H9 (cell line): ENCODE results near the gene ELL3. TPM values are rescaled to one million over a fixed set of nuclear protein-coding genes. Genes with fewer than 3 reads are reported as not detected.

ENCODE experiments used
- DNase-seq: peaks from one replicate; pipeline ENCODE4 v3.0.0-alpha.2; 2017
- H2AFZ ChIP-seq: one replicate; pipeline ENCODE4 v1.6.1; 2013; ENCODE audit warnings: mild to moderate bottlenecking, low read length, control low read depth, moderate library complexity
- H2AK5ac ChIP-seq: 2 replicates; pipeline ENCODE4 v1.6.1; 2013; ENCODE audit warnings: low read length, control low read depth, mixed read lengths; ENCODE audit not compliant: insufficient read length
- H2BK120ac ChIP-seq: one replicate; pipeline ENCODE4 v1.6.1; 2013; ENCODE audit warnings: low read depth, mild to moderate bottlenecking, low read length, control low read depth, inconsistent platforms; ENCODE audit not compliant: poor library complexity, severe bottlenecking
- H2BK12ac ChIP-seq: 2 replicates; pipeline ENCODE4 v1.6.1; 2013; ENCODE audit warnings: low read length, control low read depth, mixed read lengths, low read depth; ENCODE audit not compliant: insufficient read length
- H2BK15ac ChIP-seq: 2 replicates; pipeline ENCODE4 v1.6.1; 2013; ENCODE audit warnings: low read depth, low read length, control low read depth
- H2BK20ac ChIP-seq: one replicate; pipeline ENCODE4 v1.6.1; 2013; ENCODE audit warnings: low read depth, mild to moderate bottlenecking, low read length, control low read depth, inconsistent platforms; ENCODE audit not compliant: poor library complexity, severe bottlenecking
- H2BK5ac ChIP-seq: 2 replicates; pipeline ENCODE4 v1.6.1; 2013; ENCODE audit warnings: low read length, control low read depth, mixed read lengths; ENCODE audit not compliant: insufficient read length
- H3K14ac ChIP-seq: 2 replicates; pipeline ENCODE4 v1.6.1; 2013; ENCODE audit warnings: low read length, control low read depth; ENCODE audit not compliant: insufficient read depth
- H3K18ac ChIP-seq: 2 replicates; pipeline ENCODE4 v1.6.1; 2013; ENCODE audit warnings: low read depth, mild to moderate bottlenecking, mixed read lengths, low read length, control low read depth; ENCODE audit not compliant: insufficient read length
- H3K23ac ChIP-seq: 2 replicates; pipeline ENCODE4 v1.6.1; 2013; ENCODE audit warnings: low read length, control low read depth, mixed read lengths, low read depth; ENCODE audit not compliant: insufficient read length
- H3K23me2 ChIP-seq: 2 replicates; pipeline ENCODE4 v1.6.1; 2013; ENCODE audit warnings: low read depth, mild to moderate bottlenecking, mixed read lengths, low read length, control low read depth; ENCODE audit not compliant: insufficient read length, poor library complexity, severe bottlenecking
- H3K27ac ChIP-seq: 2 replicates; pipeline ENCODE4 v1.5.1; 2013; ENCODE audit warnings: low read length, control low read depth, mixed read lengths, low read depth; ENCODE audit not compliant: insufficient read length
- H3K27me3 ChIP-seq: 2 replicates; pipeline ENCODE4 v1.6.1; 2013; ENCODE audit warnings: low read length, control low read depth, inconsistent platforms; ENCODE audit not compliant: insufficient read depth
- H3K4ac ChIP-seq: 2 replicates; pipeline ENCODE4 v1.6.1; 2013; ENCODE audit warnings: low read depth, mild to moderate bottlenecking, control low read depth, inconsistent platforms, low read length, moderate library complexity
- H3K4me1 ChIP-seq: 2 replicates; pipeline ENCODE4 v1.6.1; 2013; ENCODE audit warnings: low read length, control low read depth, inconsistent platforms; ENCODE audit not compliant: insufficient read depth
- H3K4me2 ChIP-seq: 2 replicates; pipeline ENCODE4 v1.6.1; 2013; ENCODE audit warnings: low read length, control low read depth, mixed read lengths; ENCODE audit not compliant: insufficient read length, insufficient read depth
- H3K56ac ChIP-seq: 2 replicates; pipeline ENCODE4 v1.6.1; 2013; ENCODE audit warnings: low read depth, mild to moderate bottlenecking, mixed read lengths, low read length, control low read depth; ENCODE audit not compliant: insufficient read length
- H3K79me1 ChIP-seq: 2 replicates; pipeline ENCODE4 v1.6.1; 2013; ENCODE audit warnings: low read depth, mild to moderate bottlenecking, moderate library complexity, low read length, control low read depth, inconsistent platforms; ENCODE audit not compliant: insufficient read depth, poor library complexity, severe bottlenecking
- H3K79me2 ChIP-seq: 2 replicates; pipeline ENCODE4 v1.6.1; 2013; ENCODE audit warnings: low read length, control low read depth, inconsistent platforms; ENCODE audit not compliant: insufficient read depth
- H3K9ac ChIP-seq: 2 replicates; pipeline ENCODE4 v1.6.1; 2013; ENCODE audit warnings: low read length, control low read depth, mixed read lengths; ENCODE audit not compliant: insufficient read length; ENCODE audit errors: extremely low read depth
- H3K9me3 ChIP-seq: one replicate; pipeline ENCODE4 v1.6.1; 2013; ENCODE audit warnings: low read depth, low read length, inconsistent platforms; ENCODE audit not compliant: control insufficient read depth
- H3T11ph ChIP-seq: one replicate; pipeline ENCODE4 v1.6.1; 2013; ENCODE audit warnings: mild to moderate bottlenecking, low read length, control low read depth, inconsistent platforms
- H4K20me1 ChIP-seq: one replicate; pipeline ENCODE4 v1.6.1; 2013; ENCODE audit not compliant: control insufficient read depth, insufficient read length, insufficient read depth
- H4K5ac ChIP-seq: 2 replicates; pipeline ENCODE4 v1.6.1; 2013; ENCODE audit warnings: low read depth, mild to moderate bottlenecking, mixed read lengths, low read length, control low read depth; ENCODE audit not compliant: insufficient read length
- H4K8ac ChIP-seq: replicated peaks from 2 replicates; pipeline ENCODE4 v1.6.1; 2013; ENCODE audit warnings: low read length, control low read depth, mixed read lengths, low read depth; ENCODE audit not compliant: insufficient read length
- H4K91ac ChIP-seq: 2 replicates; pipeline ENCODE4 v1.6.1; 2013; ENCODE audit warnings: low read depth, mild to moderate bottlenecking, moderate library complexity, mixed read lengths, low read length, control low read depth; ENCODE audit not compliant: insufficient read length
- H3K27ac Mint-ChIP-seq, 3 experiments: 2 replicates in 2 of 3; 3 replicates in 1 of 3; pipeline ENCODE4 v1.8.0; 2020 to 2021; ENCODE audit warnings: mixed read lengths in 3 of 3, mild to moderate bottlenecking in 1 of 3, moderate library complexity in 1 of 3
- H3K27me3 Mint-ChIP-seq: 2 replicates; pipeline ENCODE4 v1.8.0; 2021; ENCODE audit warnings: low read depth, mild to moderate bottlenecking, moderate library complexity, mixed read lengths
- H3K36me3 Mint-ChIP-seq, 3 experiments: 2 replicates in 2 of 3; 3 replicates in 1 of 3; pipeline ENCODE4 v1.8.0; 2020 to 2021; ENCODE audit warnings: low read depth in 3 of 3, mixed read lengths in 3 of 3; ENCODE audit not compliant: insufficient read depth in 1 of 3
- H3K4me1 Mint-ChIP-seq, 2 experiments: 2 replicates each; pipeline ENCODE4 v1.8.0; 2020; ENCODE audit warnings: mixed read lengths in 2 of 2
- H3K4me3 Mint-ChIP-seq, 2 experiments: 2 replicates in 1 of 2; 3 replicates in 1 of 2; pipeline ENCODE4 v1.8.0; 2020 to 2021; ENCODE audit warnings: mild to moderate bottlenecking in 2 of 2, mixed read lengths in 2 of 2, moderate library complexity in 1 of 2
- H3K9me3 Mint-ChIP-seq, 2 experiments: 2 replicates in 1 of 2; 3 replicates in 1 of 2; pipeline ENCODE4 v1.8.0; 2020; ENCODE audit warnings: mild to moderate bottlenecking in 2 of 2, mixed read lengths in 2 of 2, moderate library complexity in 1 of 2
- WGBS: extraction: QIAGEN DNeasy Blood & Tissue Kit; methylation state at CpG from one replicate; pipeline ENCODE4 v1.1.7; 2013; ENCODE audit warnings: missing lambda C conversion rate, low lambda C conversion rate, mixed read lengths; ENCODE audit not compliant: insufficient read length; ENCODE audit errors: extremely low coverage; 5-methylcytosine and 5-hydroxymethylcytosine counted together
- total RNA-seq: library from RNA; stranded (reverse); gene quantifications from 2 replicates; pipeline ENCODE4 v1.2.1, GENCODE V29; 2021
- TF ChIP-seq, protein P1 (sequence below): fragments of 200-600 bp; sonication (generic); conservative IDR thresholded peaks from 3 replicates; pipeline ENCODE4 v1.8.0; 2021; ENCODE audit warnings: antibody characterized with exemption, mild to moderate bottlenecking

Gene ELL3
- total RNA-seq, 1 experiment from 2014 or later: 6.4 TPM

DNA sequence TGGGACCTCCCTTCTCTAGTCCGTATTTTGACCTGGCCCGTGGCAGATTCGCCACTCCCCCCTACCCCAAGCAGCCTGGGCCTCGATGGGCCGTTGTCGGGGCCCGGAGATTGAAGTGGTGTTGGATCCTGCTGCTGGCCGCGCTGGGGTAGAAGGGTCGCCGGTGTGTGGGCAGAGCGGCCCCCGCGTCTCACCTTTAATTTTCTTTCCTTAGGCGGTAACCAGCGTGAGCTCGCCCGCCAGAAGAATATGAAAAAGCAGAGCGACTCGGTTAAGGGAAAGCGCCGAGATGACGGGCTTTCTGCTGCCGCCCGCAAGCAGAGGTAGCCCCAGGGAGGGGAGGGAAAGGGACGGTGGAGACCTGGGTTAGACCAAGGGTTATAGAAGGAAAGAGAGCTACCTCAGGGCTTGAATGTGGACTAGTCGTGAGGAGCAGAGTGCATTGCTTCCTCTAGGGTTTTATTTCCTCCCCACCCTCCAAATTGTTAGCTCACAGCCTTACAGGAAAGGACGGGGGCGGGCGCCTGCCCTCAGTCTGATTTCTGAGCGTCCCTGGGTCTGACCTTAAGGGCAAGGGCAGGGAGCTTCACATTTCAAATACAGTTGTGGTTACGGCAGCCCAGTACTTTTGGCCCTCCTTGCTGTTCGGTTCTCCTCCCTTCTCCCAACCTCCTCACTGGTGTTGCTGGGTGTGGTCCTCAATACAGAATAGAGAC, 16.2 kb upstream of the ELL3 start:
- Histone ChIP-seq H3K56ac (peak overlapping the region; percentile 20), H2AFZ (no peak overlapping the region), H3K4me2 (peak overlapping the region; percentile 94), H3K18ac (peak overlapping the region; percentile 92), H3T11ph (no peak overlapping the region), H4K5ac (no peak overlapping the region), H2BK20ac (no peak overlapping the region), H4K20me1 (no peaks in the 10 kb centered on the region), H3K9me3 (no peaks in the 10 kb centered on the region), H3K27ac (no peak overlapping the region), H3K27me3 (no peaks in the 10 kb centered on the region), H3K9ac (peak overlapping the region; percentile 96), H3K4ac (no peak overlapping the region; the same call in none of the 2 replicates), H3K79me1 (peaks cover 3% of the 10 kb centered on the region), H3K23ac (no peak overlapping the region), H2BK12ac (no peak overlapping the region), H2AK5ac (no peak overlapping the region), H3K4me1 (peaks cover 18% of the 10 kb centered on the region; the same call in 1 of the 2 replicates), H4K8ac (no peak overlapping the region), H2BK15ac (no peak overlapping the region; the same call in none of the 2 replicates), H3K79me2 (peaks cover 6% of the 10 kb centered on the region; the same call in 1 of the 2 replicates), H4K91ac (peak overlapping the region; percentile 73), H3K23me2 (peaks cover 8% of the 10 kb centered on the region), H2BK5ac (no peak overlapping the region), H2BK120ac (no peak overlapping the region), H3K14ac (peak overlapping the region; percentile 96)
- no peak for DNase-seq
- TF ChIP-seq, protein P1, sequence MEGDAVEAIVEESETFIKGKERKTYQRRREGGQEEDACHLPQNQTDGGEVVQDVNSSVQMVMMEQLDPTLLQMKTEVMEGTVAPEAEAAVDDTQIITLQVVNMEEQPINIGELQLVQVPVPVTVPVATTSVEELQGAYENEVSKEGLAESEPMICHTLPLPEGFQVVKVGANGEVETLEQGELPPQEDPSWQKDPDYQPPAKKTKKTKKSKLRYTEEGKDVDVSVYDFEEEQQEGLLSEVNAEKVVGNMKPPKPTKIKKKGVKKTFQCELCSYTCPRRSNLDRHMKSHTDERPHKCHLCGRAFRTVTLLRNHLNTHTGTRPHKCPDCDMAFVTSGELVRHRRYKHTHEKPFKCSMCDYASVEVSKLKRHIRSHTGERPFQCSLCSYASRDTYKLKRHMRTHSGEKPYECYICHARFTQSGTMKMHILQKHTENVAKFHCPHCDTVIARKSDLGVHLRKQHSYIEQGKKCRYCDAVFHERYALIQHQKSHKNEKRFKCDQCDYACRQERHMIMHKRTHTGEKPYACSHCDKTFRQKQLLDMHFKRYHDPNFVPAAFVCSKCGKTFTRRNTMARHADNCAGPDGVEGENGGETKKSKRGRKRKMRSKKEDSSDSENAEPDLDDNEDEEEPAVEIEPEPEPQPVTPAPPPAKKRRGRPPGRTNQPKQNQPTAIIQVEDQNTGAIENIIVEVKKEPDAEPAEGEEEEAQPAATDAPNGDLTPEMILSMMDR: 0 out of 3 replicates have a peak, but pooled peaks have one; percentile 10
- peaks cover 50 to 64% of the 10 kb centered on the region in 2 experiments for H3K4me1 Mint-ChIP-seq
- peak overlapping the region; percentile 98 to 99 for H3K4me3 Mint-ChIP-seq
- no peaks in the 10 kb centered on the region for H3K9me3 Mint-ChIP-seq
- WGBS: no CpG with 5 or more reads among the region's 33 CpGs
- peak overlapping the region; percentile 91 to 99 (median 99) for H3K27ac Mint-ChIP-seq
- no peaks in the 10 kb centered on the region for H3K27me3 Mint-ChIP-seq
- H3K36me3 Mint-ChIP-seq: peaks cover 33 to 49% (median 35%) of the 10 kb centered on the region in 3 experiments
